HUES6 (cell line): ENCODE data around the gene COL4A2.

ENCODE experiments used
- H3K27ac ChIP-seq: 2 replicates; pipeline ENCODE4 v1.7.0; 2013; ENCODE audit warnings: low read depth, mild to moderate bottlenecking, low read length, inconsistent platforms
- H3K27me3 ChIP-seq: 2 replicates; pipeline ENCODE4 v1.6.1; 2013; ENCODE audit warnings: low read length; ENCODE audit not compliant: control insufficient read depth, insufficient read depth
- H3K36me3 ChIP-seq: 2 replicates; pipeline ENCODE4 v1.6.1; 2013; ENCODE audit warnings: low read length; ENCODE audit not compliant: control insufficient read depth, insufficient read depth
- H3K4me1 ChIP-seq: 2 replicates; pipeline ENCODE4 v1.6.1; 2013; ENCODE audit warnings: low read length; ENCODE audit not compliant: control insufficient read depth, insufficient read depth
- H3K4me3 ChIP-seq: 2 replicates; pipeline ENCODE4 v1.5.1; 2013; ENCODE audit warnings: low read depth, low read length
- H3K9ac ChIP-seq: one replicate; pipeline ENCODE4 v1.6.1; 2013; ENCODE audit warnings: mild to moderate bottlenecking, low read length
- H3K9me3 ChIP-seq: 2 replicates; pipeline ENCODE4 v1.6.1; 2013; ENCODE audit warnings: low read depth, low read length; ENCODE audit not compliant: control insufficient read depth, insufficient read depth

Gene COL4A2

GRCh38 chr13:110556224-110556606 is 249.1 kb downstream of the COL4A2 start:
- Histone ChIP-seq H3K9me3 (no peaks in the 10 kb centered on the region), H3K36me3 (peaks cover 22% of the 10 kb centered on the region), H3K4me3 (no peak overlapping the region), H3K9ac (no peak overlapping the region), H3K27ac (no peak overlapping the region), H3K27me3 (no peaks in the 10 kb centered on the region), H3K4me1 (peaks cover 28% of the 10 kb centered on the region)

GRCh38 chr13:110557082-110557481 is 250.0 kb downstream of the COL4A2 start:
- H3K4me3 ChIP-seq: no peak overlapping the region
- no peak overlapping the region for H3K27ac ChIP-seq
- no peaks in the 10 kb centered on the region for H3K9me3 ChIP-seq
- no peaks in the 10 kb centered on the region for H3K27me3 ChIP-seq
- peaks cover 22% of the 10 kb centered on the region for H3K36me3 ChIP-seq
- H3K4me1 ChIP-seq: peaks cover 24% of the 10 kb centered on the region
- no peak overlapping the region for H3K9ac ChIP-seq

GRCh38 chr13:110557610-110558305 is 250.7 kb downstream of the COL4A2 start:
- Histone ChIP-seq H3K27me3 (0 out of 2 replicates have a peak, but pooled peaks cover 3% of the 10 kb centered on the region), H3K4me3 (no peak overlapping the region), H3K9ac (no peak overlapping the region), H3K36me3 (peaks cover 22% of the 10 kb centered on the region), H3K4me1 (peaks cover 27% of the 10 kb centered on the region), H3K27ac (no peak overlapping the region), H3K9me3 (no peaks in the 10 kb centered on the region)

- Histone ChIP-seq H3K36me3 (peaks cover 22% of the 10 kb centered on the region), H3K4me3 (peak overlapping the region; percentile 97; the same call in 1 of the 2 replicates), H3K27me3 (0 out of 2 replicates have a peak, but pooled peaks cover 3% of the 10 kb centered on the region), H3K9ac (peak overlapping the region; percentile 29), H3K9me3 (no peaks in the 10 kb centered on the region), H3K27ac (no peak overlapping the region), H3K4me1 (peaks cover 36% of the 10 kb centered on the region)
Observed at GRCh38 chr13:110559429-110559943, 252.4 kb downstream of the COL4A2 start.

GRCh38 chr13:110559986-110560385 is 252.9 kb downstream of the COL4A2 start:
- H3K4me3 ChIP-seq: peak overlapping the region; percentile 97; the same call in 1 of the 2 replicates
- H3K4me1 ChIP-seq: peaks cover 36% of the 10 kb centered on the region
- H3K9me3 ChIP-seq: no peaks in the 10 kb centered on the region
- H3K27me3 ChIP-seq: 0 out of 2 replicates have a peak, but pooled peaks cover 3% of the 10 kb centered on the region
- H3K9ac ChIP-seq: peak overlapping the region; percentile 29
- H3K36me3 ChIP-seq: peaks cover 22% of the 10 kb centered on the region
- no peak overlapping the region for H3K27ac ChIP-seq

GRCh38 chr13:110560601-110561343 is 253.7 kb downstream of the COL4A2 start:
- Histone ChIP-seq H3K4me3 (peak overlapping the region; percentile 97), H3K4me1 (peaks cover 39% of the 10 kb centered on the region), H3K9ac (peak overlapping the region; percentile 90), H3K27ac (peak overlapping the region; percentile 29; the same call in 1 of the 2 replicates), H3K27me3 (0 out of 2 replicates have a peak, but pooled peaks cover 3% of the 10 kb centered on the region), H3K36me3 (peaks cover 22% of the 10 kb centered on the region), H3K9me3 (no peaks in the 10 kb centered on the region)

GRCh38 chr13:110561344-110562035 is 254.4 kb downstream of the COL4A2 start, which contains the start of gene RAB20:
Gene RAB20, minus strand, starts transcription at chr13:110561722. Its CDS starts 203 bp downstream, at chr13:110561519.
- Histone ChIP-seq H3K27me3 (0 out of 2 replicates have a peak, but pooled peaks cover 3% of the 10 kb centered on the region), H3K36me3 (peaks cover 22% of the 10 kb centered on the region), H3K4me3 (peak within 1 kb of the TSS; percentile 97), H3K9ac (peak within 1 kb of the TSS; percentile 90), H3K9me3 (no peaks in the 10 kb centered on the region), H3K4me1 (peaks cover 34% of the 10 kb centered on the region), H3K27ac (peak within 1 kb of the TSS; percentile 55; the same call in 1 of the 2 replicates)

- no peaks in the 10 kb centered on the region for H3K9me3 ChIP-seq
- H3K4me1 ChIP-seq: peaks cover 34% of the 10 kb centered on the region
- H3K36me3 ChIP-seq: peaks cover 16% of the 10 kb centered on the region
- peak overlapping the region; percentile 55; the same call in 1 of the 2 replicates for H3K27ac ChIP-seq
- H3K27me3 ChIP-seq: 0 out of 2 replicates have a peak, but pooled peaks cover 3% of the 10 kb centered on the region
- H3K4me3 ChIP-seq: peak overlapping the region; percentile 97
- H3K9ac ChIP-seq: peak overlapping the region; percentile 66
Observed at GRCh38 chr13:110562036-110562597, 255.0 kb downstream of the COL4A2 start.
